GM19193 (cell line): ENCODE results near the gene KIF21B.

Source experiments
- POLR2A ChIP-seq: IDR thresholded peaks from 4 replicates; pipeline ENCODE4 v1.6.1; 2011; ENCODE audit not compliant: insufficient read depth, insufficient read length; ENCODE audit errors: extremely low read depth

KIF21B gene

DNA sequence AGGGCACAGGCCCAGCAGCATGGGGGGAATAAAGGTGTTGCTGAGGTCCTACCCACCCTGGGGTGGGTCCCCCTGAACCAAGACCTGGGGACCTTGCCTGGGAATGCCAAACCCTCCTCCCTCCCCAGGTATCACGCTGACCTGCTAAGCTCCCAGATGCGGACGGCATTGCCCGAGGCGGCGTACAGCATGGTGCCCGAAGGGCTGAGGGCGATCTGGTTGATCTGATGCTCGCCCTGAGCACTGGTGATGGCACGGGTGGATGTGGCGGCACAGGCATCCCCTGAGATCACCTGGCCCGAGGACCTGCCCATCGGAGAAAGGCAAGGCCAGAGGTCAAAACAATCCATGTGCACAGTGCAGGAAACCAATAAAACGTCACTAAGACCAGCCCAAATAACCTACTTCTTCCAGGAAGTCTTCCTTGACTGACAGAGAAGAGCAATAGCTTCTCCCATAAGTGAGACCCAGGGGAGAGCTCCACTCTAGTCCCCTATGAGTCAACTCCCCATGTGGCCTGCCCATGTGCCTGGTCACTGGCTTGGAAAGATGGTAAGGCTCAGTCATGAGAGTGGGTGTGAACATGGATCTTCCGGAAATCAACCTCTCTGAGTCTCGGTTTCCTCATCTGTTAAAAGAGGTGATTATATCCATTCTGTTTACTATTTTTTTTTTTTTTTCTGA lies 46.3 kb downstream of the KIF21B start:
- no peak for TF ChIP-seq POLR2A

DNA sequence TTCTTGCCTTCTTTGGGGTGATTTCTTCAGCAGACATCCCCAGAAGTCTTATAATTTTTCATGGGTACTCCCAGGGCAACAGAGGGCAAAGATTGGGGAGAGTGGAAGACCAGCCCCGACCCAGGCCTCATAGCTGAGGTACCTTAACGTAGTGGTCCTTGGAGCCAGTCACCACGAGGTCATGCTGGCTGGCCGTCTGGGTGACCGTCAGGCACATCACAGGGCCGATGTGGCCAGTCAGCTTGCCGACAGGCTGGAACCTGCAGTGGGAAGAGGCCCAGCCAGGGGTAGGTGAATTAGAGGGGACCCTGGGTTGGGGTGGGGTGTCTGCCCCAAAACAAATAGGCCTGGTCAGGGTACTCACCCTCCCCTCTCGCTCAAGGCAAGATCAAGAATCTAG lies 46.9 kb downstream of the KIF21B start:
- TF ChIP-seq POLR2A = no peak

DNA sequence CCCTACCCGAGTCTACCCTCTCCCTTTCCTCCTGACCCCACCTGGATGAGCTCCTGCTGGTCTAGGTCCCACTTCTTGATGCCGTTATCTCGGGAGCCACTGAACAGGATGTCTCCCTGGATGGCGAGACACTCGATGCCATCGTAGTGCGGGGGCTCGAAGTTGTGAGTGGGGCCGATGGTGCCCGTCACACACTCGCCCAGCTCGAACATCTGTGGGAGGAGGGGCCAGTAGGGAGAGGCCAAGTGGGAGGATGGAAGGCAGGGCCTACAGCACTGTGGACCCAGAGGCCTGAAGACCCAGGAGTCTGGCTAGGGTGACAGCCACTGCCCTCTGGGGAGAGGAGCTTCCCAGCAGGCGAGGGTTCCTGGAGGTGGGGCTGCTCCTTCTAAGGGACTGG lies 48.1 kb downstream of the KIF21B start:
- no peak for TF ChIP-seq POLR2A

DNA sequence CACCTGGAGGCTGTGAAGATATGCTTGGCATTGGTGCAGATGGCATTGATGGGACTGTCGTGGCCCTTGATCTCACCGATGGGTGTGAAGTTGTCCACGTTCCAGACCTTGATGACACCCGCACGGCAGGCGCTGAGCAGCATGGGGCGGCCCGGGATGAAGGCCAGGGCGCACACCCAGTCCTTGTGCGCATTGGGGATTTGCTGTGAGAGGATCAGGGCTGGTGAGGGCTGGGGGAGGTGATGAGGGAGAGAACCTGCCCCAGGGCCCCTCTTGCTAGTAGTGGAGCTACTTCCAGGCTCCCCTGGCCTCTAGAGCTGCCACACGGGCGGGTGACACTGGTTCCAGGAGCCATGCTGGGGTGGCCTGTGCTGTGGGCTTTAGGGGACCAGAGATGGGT lies 48.8 kb downstream of the KIF21B start:
- no peak for TF ChIP-seq POLR2A

DNA sequence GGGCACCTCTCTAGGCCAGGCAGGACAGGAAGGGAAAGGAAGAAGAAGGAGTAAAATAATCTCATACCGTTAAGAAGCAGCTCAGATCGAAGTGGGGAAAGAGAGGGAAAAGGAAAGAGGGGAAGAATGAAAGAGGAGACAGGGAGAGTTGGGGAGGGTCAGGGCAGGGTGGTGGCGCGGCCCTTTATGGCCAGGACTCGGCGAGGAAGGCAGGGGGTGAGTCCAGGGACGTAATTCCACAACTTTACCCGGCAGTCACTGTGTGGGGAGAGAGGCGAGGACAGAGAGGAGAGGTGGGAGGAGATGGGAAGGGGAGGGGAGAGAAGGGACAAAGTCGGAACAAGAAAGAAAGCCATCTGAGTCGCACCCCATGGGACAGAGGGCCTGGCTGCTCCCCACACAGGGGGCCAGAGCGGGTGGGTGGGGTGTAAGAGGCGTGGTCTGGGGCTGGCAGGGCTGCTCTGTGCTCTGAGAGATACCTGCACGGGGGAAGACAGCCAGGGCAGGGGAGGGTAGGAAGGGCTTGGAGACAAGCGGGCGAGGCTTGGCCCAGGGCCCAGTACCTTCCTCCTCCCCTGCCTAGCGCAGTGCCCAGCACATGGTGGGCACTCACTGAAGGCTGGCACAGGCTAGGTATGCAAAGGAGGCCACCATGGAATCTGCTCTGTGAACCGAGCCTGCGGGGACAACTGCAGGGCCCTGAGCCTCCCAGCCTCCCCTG lies 49.4 kb downstream of the KIF21B start:
- TF ChIP-seq POLR2A = no peak

DNA sequence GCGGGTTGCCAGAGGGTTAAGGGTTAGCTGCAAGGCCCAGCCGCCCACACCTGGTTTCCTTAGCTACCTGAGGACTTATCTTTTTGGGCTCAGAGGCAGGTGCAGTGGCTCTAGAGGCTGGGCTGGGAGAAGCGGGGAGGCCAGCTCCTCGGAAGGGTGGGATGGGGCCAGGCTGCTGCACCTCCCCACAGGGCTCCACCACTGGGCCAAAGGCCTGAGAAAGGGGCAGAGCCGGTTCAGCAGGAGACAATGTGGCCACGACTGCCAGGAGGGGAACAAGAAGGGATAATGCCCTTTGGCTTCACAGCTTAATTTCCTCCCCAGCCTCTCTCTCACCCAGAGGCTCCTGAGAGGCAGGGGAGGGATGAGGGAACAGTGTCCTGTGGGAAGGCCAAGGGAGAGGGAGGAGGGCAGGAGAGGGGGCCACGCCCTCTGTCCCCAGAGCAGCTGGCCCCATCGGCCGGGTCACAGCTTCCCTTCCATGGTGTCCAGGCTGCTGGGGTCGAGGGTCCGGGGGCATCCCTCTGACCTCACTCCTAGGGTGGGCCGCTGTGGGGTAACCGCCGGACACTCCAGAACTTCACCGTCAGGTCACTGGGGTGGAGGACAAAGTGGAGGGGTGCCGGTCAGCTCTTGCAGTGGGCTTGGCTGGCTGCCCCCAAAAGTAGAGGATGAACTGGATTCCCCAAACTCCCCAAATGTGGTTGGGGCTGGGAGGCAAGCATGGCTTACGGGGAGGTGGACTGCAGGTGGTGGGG lies 50.4 kb downstream of the KIF21B start:
- no peak for TF ChIP-seq POLR2A

DNA sequence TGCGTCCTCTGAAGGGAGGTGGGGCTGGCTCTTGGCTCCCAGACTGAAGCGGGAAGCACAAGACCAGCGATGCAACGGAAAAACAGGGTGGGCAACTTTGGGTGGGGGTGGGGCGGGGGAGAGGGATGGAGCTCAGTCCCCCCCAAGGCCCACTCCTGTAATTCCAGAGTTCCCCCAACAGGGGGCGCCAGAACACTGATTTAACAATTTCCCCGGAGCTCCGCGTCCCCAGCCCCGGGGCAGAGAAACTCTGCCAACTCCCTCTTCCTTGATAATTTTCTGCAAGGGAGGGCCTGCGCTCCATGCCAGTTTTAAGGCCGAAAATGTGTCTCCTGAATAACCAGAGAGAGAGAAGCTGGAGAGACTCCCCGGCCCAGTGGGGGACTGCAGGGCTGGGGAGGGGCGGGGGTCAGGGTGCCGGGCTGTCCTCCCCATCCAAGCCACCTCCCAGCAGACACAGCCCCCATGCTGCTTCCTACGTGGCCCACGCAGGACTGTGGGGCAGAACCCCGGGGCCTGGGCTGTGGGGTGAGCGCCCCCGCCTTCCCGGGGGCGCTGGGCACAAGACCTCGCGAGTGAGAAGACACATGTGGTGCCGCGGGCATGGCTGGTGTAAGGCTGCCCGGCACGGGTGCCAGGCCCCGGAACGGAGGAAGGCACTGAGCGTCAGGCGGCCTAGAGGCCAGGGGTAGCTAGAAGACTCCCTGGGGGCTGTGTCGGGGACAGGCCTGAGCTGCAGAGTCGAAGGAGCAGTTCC lies 51.4 kb downstream of the KIF21B start:
- TF ChIP-seq POLR2A = no peak

DNA sequence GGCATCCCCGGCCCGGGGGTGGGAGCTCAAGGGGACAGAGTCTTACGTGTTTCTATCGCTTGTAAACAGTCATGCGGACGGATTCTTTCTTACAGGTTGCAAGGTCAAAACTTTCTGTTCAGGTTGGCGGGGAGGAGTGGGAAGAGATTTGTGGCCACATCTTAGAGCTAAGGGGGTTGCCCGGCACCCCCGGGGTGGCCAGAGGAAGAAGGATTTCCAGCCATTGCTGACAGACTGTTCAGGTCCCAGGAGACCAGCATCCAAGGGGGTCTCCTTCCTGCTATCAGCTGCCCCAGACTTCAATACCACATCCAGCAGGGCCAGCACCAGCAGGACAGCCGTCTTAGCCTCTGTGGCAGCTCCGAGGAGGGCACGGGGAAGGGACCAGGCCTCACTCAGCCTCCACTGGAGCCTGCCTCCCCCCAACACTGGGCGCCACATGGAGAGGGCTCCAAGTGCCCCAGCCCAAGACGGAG lies 52.0 kb downstream of the KIF21B start:
- no peak for TF ChIP-seq POLR2A

DNA sequence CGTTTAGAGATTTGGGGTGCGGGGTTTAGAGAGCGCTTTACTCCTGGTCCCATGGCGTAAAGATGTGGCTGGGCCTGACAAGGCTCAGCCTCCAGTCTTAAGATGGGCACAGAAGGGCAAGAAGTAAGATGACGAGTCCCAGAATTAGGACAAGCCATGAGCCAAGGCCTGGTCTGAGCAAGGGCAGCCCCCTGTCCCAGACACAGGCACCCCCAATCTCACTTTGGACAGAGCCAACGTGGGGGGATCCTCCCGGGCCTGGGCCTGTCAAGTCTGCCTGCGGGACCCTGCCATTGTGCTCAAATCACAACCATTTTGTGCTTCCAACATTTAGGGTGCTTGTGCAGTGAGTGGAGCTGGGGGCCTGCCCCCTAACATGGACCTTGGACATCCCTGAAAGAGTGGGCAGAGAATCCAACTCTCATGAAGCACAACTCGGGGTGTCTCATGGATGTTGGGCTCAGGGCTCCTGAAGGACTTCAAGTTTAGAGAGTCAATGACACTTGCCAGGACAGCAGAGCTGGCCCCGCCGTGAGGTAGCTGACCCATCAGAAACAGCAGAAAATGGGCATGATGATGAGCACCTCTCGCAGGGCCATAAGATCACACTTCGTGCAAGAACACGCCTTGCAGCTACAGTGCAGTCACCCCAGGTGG lies 52.6 kb downstream of the KIF21B start:
- no peak for TF ChIP-seq POLR2A

DNA sequence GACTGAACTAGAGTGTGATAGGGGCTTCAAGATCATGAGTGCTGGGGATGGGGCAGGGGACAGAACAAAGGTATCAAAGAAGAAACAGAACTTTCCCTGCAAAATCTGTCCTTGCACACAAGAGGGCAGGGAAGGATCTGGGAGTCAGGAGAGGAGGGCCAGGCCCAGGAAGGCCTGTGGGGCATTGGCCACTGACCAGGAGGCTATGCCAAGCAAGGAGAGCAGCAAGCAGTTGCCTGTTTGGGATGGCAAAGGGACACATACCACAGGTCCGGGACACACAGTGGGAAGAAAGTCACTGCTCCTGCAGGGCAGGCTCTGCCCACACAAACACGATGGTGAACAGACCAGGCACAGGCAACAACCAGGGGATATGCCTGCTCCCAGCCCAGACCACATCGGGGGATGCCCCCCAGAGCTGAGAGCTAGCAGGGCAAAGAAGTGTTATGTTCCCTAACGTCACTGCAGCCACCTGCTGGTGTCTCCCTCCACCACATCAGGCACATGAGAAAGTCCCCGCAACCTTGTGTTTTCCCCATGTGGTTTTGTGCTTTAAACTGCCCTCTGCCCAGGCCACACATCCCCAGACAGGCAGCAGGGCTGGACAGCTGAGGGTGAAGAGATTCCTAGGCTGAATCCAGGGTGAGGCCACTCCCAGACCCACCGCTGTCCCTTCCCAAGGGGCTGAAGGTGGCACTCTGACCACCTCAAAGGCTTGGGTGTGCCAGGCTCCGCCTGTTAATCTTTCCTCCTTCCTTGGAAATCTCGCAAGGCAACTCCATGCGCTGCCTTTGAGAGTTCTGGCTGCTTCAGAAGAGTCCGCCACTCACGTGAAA lies 53.6 kb downstream of the KIF21B start:
- peak; percentile 20 for TF ChIP-seq POLR2A

DNA sequence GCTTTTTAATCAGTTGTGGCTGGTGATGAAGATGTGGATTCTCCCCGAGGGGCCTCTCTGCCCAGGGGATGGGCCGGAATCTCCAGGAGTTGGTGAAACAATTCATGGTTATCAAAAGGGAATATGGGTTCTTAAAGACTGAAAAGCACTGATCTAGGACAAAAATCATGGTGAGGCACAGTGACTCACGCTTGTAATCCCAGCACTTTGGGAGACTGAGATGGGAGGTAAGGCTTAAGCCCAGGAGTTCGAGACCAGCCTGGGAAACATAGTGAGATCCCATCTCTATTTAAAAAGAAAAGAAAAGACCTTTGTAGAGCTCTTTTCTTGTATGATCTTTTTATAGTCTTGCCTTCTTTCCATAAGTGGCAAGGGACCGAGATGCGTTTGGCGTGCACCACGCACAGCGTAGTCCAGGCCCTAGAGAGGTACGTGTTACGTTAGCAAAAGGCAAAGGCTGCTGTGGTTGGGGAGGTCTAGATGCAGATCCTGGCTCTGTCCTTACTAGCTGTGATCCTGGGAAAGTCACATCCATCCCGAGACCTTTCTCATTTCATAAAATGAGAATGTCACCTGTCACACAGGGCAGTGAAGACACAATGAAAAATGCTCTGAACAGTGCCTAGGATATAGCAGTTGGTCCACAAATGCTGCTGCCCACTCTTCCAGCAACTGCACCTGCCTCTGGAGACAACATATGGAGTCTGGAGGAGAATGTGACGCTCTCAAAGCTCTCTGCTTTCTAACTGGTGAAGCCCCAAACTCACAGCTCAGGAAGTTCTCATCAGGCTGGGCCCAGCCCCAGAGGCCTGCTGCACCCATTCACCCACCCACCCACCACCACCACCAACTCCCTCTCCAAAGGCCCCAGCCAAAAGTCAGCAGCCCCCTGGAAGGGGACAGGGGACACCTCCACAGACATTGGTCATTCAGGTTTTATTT lies 54.8 kb downstream of the KIF21B start:
- TF ChIP-seq POLR2A = no peak

DNA sequence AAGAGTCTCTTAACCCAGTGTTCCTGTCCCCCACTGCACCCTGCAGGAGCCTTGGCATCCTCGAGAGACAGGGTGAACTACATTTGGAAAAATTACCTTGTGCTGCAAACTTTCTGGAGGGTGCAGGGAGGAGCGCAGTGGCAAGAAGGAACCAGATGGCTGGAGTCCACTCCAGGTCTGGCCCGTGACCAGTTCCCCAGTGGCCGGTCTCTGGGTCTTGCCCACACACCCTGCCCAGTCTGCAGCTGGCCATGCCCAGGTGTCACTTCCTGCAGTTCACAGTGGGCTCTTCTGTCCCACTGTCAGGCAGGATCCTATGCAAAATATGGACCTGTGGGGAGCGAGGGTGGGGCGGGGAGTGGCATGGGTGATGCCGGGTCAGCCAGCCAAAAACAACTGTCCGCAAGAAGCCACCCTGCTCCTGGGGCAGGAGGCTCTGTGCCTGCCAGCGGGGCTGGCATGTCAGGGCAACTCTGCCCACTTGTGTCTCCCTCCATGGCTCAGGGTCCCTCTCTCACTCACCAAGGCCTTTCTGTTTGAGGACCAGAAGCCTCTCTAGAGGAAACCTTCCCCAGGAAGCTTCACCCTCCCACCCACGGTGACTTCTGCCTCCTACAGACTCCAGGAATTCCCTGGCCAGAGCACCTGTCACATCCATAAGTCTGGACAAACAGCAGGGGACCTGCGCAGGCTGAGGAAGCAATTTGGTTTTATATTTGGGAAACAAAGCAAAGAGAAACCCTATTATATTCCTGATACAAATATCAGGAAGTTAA lies 55.6 kb downstream of the KIF21B start:
- TF ChIP-seq POLR2A = no peak
